T-helper 17 cell (primary cell): Measurements from ENCODE around the gene COX4I1. TPM values are rescaled to one million over a fixed set of nuclear protein-coding genes. Genes with fewer than 3 reads are reported as not detected.

Source experiments
- ATAC-seq: fragments of 150-1000 bp; cut with Tn5 transposase; 2 replicates; pipeline ENCODE4 v1.10.0; 2021; ENCODE audit warnings: mild to moderate bottlenecking, moderate library complexity
- DNase-seq, 3 donors: peaks; one replicate each; pipeline versions ENCODE4 v3.0.0 to v3.0.0-alpha.2; 2020 to 2021
- H3K9me3 ChIP-seq: one replicate; pipeline ENCODE4 v1.7.0; 2013; ENCODE audit warnings: low read length, mild to moderate bottlenecking; ENCODE audit not compliant: control insufficient read depth, poor library complexity, severe bottlenecking
- H3K27ac Mint-ChIP-seq: one replicate; pipeline ENCODE4 v1.8.0; 2022; ENCODE audit warnings: mild to moderate bottlenecking, moderate library complexity, mixed read lengths
- H3K27me3 Mint-ChIP-seq: one replicate; pipeline ENCODE4 v1.8.0; 2022; ENCODE audit warnings: mixed read lengths
- H3K36me3 Mint-ChIP-seq: one replicate; pipeline ENCODE4 v1.8.0; 2022; ENCODE audit warnings: low read depth, mixed read lengths
- H3K4me1 Mint-ChIP-seq: one replicate; pipeline ENCODE4 v1.8.0; 2022; ENCODE audit warnings: mild to moderate bottlenecking, mixed read lengths
- H3K4me3 Mint-ChIP-seq: one replicate; pipeline ENCODE4 v1.8.0; 2022; ENCODE audit warnings: mild to moderate bottlenecking, moderate library complexity, mixed read lengths
- total RNA-seq, 4 donors: library from RNA in 2 of 4; stranded (reverse) in 2 of 4; gene quantifications; one replicate each; pipeline ENCODE4 v1.2.3 and lab custom pipeline; 2022 to 2026

Gene COX4I1
- total RNA-seq, 2 donors from 2014 or later, result 526 to 533 TPM

DNA sequence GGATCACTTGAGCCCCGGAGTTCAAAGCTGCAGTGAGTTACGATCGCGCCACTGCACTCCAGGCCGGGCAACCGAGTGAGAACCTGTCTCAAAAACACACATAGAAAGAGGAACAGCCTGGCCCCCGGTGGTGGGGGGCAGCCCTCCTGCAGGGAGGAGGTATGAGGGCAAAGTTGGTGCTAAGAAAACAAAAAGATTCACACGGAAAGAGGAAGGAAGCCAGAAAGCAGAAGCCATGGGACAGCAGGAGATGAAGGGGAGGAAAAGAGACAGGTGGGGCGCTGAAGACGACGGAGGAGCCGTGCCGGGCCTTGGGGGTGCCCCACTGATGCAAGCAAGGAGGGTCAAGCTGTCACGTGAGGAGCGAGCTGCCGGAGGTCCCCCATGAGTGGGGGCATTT is 40.4 kb upstream of the COX4I1 start:
- no peaks in the 10 kb centered on the region for H3K9me3 ChIP-seq
- DNase-seq (no peak), ATAC-seq (peak; percentile 37)
- no peak overlapping the region for H3K27ac Mint-ChIP-seq
- H3K4me3 Mint-ChIP-seq, result no peak overlapping the region
- peaks cover 54% of the 10 kb centered on the region for H3K27me3 Mint-ChIP-seq
- H3K36me3 Mint-ChIP-seq, result peaks cover 2% of the 10 kb centered on the region
- peaks cover 9% of the 10 kb centered on the region for H3K4me1 Mint-ChIP-seq

DNA sequence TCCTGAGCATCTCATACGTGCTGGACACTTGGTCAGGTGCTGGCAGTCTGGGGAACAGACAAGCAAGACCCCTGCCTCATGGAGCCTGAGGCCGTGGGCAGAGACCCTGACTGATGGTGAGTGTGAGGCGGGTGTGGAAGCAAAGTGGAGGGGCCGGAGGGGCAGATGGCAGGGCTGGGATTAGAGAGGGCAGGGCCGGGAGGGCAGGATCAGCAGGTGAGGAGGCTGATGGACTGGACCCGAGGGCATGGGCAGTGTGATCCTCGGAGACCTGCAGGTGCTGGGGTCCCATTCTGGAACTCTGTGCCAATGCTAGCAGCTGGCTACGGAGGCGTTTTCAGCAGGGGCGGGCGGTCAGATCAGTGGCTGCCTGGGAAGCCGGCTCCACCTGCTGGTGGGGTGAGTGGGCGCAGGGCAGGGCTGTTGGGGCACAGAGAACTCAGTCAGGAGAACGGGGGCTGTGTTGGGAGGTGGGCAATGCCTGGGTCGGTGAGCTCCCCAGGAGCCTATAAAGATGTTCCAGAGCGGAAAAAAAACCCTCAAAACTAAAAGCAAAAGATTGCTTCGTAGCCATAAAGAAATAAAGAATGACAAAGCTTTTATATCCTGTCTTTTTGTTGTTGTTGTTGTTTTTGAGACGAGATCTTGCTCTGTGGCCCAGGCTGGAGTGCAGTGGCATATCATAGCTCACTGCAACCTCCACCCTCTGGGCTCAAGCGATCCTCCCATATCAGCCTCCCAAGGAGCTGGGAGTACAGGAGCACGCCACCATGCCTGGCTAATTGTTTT is 39.7 kb upstream of the COX4I1 start:
- Mint-ChIP-seq H3K4me3 (no peak overlapping the region), H3K27me3 (peaks cover 50% of the 10 kb centered on the region), H3K36me3 (peaks cover 2% of the 10 kb centered on the region), H3K27ac (no peak overlapping the region), H3K4me1 (peaks cover 9% of the 10 kb centered on the region)
- ATAC-seq, result peak; percentile 38
- H3K9me3 ChIP-seq, result no peaks in the 10 kb centered on the region
- DNase-seq, result no peak

DNA sequence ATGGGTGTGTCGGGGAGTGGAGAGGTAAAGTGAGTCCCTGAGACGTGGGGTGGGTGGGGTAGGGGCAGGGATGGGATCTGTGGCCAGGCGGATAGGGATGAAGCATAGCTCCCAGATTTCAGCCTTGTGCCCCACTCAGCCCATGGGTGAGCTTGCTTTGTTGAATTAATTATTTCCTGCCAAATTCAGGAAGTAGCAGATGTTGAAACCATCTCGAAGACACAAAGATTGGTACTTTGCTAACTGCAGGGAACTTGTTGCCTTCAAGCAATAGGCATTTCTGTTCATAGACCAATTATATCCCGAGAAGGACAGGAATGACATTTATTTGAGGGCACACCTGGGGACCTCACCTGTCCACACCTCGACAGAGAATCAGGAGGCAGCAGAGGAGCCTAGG is 37.6 kb upstream of the COX4I1 start:
- ATAC-seq (no peak), DNase-seq (no peak)
- Mint-ChIP-seq H3K4me3 (no peak overlapping the region), H3K4me1 (peaks cover 9% of the 10 kb centered on the region), H3K36me3 (peaks cover 2% of the 10 kb centered on the region), H3K27ac (no peak overlapping the region), H3K27me3 (peaks cover 42% of the 10 kb centered on the region)
- no peaks in the 10 kb centered on the region for H3K9me3 ChIP-seq

DNA sequence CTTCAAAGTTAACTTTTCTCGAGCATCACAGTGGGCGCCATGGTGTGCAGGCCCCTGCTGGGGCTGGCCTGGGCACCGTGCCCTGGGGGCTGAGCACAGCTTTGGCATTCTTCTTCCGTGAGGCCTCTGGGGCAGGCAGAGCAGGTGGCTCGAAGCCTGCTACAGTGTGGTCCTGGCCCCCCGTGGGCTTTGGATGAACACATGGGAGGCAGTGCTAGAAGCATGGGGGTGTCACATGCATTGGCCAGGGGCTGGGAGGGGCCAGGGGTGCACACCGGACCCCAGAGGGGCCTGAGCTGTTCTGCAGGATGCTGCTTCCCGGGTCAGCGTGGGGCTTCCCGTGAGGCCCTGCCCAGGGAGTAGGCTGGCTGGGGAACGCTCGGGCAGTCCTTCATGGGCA is 36.5 kb upstream of the COX4I1 start:
- no peak for DNase-seq
- Mint-ChIP-seq H3K4me1 (peaks cover 9% of the 10 kb centered on the region), H3K27me3 (peaks cover 37% of the 10 kb centered on the region), H3K4me3 (no peak overlapping the region), H3K27ac (no peak overlapping the region), H3K36me3 (peaks cover 2% of the 10 kb centered on the region)
- H3K9me3 ChIP-seq, result no peaks in the 10 kb centered on the region
- no peak for ATAC-seq

DNA sequence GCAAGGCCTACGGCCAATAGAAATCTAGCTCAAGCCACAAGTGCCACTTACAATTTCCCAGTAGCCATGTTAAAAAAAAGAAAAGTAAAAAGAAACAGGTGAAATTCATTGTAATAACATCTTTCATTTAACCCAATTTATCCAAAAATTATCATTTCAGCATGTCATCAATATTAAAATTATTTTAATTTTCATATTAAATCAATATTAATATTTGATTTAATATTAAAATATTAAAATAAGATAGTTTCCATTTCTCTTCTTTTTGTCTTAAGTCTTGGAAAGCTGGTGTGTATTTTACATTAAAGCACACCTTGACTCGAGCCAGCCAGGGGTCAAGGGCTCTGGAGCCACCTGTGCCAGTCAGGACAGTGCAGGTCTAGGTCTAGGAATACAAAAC is 35.9 kb upstream of the COX4I1 start:
- Mint-ChIP-seq H3K36me3 (peaks cover 2% of the 10 kb centered on the region), H3K27me3 (peaks cover 36% of the 10 kb centered on the region), H3K27ac (no peak overlapping the region), H3K4me3 (no peak overlapping the region), H3K4me1 (peaks cover 9% of the 10 kb centered on the region)
- H3K9me3 ChIP-seq, result no peaks in the 10 kb centered on the region
- DNase-seq, result no peak
- ATAC-seq, result no peak

DNA sequence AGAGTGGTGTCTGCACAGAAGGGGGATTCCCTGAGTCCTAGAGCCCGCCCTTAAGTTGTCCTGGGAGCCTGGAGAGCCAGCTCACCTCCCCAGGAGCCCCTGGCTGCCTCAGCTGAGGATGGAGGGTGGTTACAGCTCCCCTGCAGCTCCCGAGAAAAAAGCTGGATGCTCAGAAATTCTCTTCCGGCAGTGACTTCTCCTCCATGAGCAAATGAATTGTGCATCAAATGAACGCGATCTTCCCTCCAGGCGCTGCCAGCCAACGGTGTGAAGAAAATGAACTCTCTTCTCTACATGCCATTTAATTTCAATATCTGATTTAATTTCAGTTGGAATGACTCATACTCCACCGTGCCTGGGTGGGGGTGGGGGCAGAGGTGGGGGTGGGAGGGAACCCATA is 34.3 kb upstream of the COX4I1 start:
- Mint-ChIP-seq H3K4me3 (no peak overlapping the region), H3K27ac (no peak overlapping the region), H3K4me1 (peaks cover 2% of the 10 kb centered on the region), H3K27me3 (peaks cover 20% of the 10 kb centered on the region), H3K36me3 (no peaks in the 10 kb centered on the region)
- DNase-seq (no peak), ATAC-seq (no peak)
- H3K9me3 ChIP-seq, result no peaks in the 10 kb centered on the region

DNA sequence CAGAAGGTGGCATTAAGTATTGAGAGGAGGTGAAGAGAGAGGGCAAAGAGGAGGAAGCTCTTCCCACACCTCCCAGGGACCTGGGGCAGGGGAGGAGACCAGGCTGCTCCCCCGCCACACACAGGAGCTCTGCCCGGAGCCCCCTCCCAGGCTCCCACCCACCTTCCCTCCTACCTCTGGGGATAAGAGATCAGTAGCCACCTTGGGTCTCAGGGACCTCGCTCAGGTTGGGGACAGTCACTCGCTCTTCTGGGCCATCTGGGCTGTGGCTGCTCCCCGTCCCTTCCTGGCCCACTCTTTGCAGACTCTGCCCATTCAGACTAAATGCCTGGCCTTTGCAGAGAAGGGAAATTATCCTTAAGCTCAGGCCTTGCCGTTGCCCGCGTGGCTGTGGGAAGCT is 33.7 kb upstream of the COX4I1 start:
- ATAC-seq (no peak), DNase-seq (no peak)
- no peaks in the 10 kb centered on the region for H3K9me3 ChIP-seq
- H3K4me1 Mint-ChIP-seq, result peaks cover 2% of the 10 kb centered on the region
- no peaks in the 10 kb centered on the region for H3K36me3 Mint-ChIP-seq
- H3K4me3 Mint-ChIP-seq, result no peak overlapping the region
- H3K27me3 Mint-ChIP-seq, result peaks cover 15% of the 10 kb centered on the region
- no peak overlapping the region for H3K27ac Mint-ChIP-seq

DNA sequence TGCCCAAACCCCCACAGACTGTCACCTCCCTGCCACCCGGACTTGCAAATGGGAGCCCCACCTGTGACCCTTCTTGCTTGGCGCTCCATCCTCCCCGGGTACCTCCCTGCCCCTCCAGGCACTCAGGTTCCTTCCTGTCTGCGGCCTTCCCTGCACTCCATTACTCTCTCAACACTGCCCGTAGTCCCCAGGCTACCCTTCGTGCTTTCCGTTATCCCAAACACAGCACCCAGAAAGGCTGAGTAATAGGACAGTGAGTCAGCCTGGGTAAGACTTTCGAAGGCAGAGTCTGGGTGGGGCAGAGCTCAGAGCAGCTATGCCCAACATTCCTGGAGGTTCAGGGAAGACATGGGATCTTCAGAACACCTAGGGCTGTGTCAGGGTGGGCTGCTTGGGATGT is 32.0 kb upstream of the COX4I1 start:
- no peak for ATAC-seq
- no peak overlapping the region for H3K4me3 Mint-ChIP-seq
- no peak overlapping the region for H3K27ac Mint-ChIP-seq
- no peaks in the 10 kb centered on the region for H3K4me1 Mint-ChIP-seq
- peaks cover 9% of the 10 kb centered on the region for H3K27me3 Mint-ChIP-seq
- no peaks in the 10 kb centered on the region for H3K36me3 Mint-ChIP-seq
- no peaks in the 10 kb centered on the region for H3K9me3 ChIP-seq
- no peak for DNase-seq

DNA sequence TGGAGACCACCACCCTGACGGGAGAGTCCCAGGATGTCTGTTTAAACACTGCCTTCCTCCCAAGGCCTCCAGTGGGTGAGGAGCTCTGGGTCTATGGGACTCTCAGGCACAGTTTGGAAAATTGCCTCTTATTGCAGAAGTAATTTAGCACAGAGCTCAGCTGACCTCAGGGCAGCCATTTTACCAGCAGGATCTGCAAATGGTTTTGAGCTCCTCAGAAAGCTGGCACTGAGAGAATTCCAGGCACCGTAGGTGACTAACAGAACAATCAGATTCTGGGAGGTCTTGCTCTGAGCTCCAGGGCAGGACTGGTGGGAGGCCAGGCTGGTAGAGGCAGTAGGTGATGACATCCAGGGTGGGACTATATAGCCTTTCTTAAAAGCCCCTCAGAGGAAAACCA is 31.3 kb upstream of the COX4I1 start:
- Mint-ChIP-seq H3K36me3 (no peaks in the 10 kb centered on the region), H3K27me3 (peaks cover 4% of the 10 kb centered on the region), H3K4me1 (no peaks in the 10 kb centered on the region), H3K4me3 (no peak overlapping the region), H3K27ac (no peak overlapping the region)
- ATAC-seq (no peak), DNase-seq (no peak)
- no peaks in the 10 kb centered on the region for H3K9me3 ChIP-seq

DNA sequence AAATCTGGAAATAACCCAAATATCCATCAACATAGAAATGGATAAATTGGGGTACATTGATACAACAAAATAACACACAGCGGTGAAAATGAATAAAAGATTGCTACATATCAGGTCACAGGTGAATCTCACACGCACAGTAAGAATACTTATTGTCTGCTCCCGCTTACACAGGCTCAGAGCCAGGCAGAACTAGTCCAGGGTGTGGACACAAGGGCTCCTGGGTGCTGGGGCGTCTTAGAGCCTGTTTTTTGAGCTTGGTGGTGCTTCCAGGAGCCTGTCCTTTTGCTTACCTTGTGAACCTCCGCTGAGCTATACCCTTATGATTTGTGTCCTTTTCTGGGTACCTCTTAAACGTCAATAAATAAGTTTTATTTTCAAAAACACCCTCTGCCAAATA is 28.8 kb upstream of the COX4I1 start:
- Mint-ChIP-seq H3K27me3 (no peaks in the 10 kb centered on the region), H3K4me1 (no peaks in the 10 kb centered on the region), H3K4me3 (no peak overlapping the region), H3K27ac (no peak overlapping the region), H3K36me3 (no peaks in the 10 kb centered on the region)
- ATAC-seq (no peak), DNase-seq (no peak)
- no peaks in the 10 kb centered on the region for H3K9me3 ChIP-seq

DNA sequence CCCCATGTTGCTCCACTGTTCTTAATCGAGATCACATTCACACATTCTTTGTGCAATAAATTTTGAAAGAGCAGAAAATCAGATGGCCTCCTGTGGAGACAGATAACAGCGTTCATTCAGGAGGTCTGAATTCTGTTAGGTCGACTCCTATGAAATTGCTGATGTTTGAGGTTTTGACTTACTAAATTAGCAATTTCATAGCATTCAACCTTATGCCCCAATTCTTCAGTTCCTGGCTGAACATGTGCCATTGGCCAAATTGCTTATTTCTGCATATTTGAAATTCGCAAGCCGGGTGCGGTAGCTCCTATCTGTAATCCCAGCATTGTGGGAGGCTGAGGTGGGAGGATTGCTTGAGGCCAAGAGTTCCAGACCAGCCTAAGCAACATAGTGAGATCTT is 26.5 kb upstream of the COX4I1 start:
- Mint-ChIP-seq H3K4me3 (no peak overlapping the region), H3K4me1 (no peaks in the 10 kb centered on the region), H3K27ac (no peak overlapping the region), H3K36me3 (no peaks in the 10 kb centered on the region), H3K27me3 (no peaks in the 10 kb centered on the region)
- H3K9me3 ChIP-seq, result no peaks in the 10 kb centered on the region
- ATAC-seq (no peak), DNase-seq (no peak)

DNA sequence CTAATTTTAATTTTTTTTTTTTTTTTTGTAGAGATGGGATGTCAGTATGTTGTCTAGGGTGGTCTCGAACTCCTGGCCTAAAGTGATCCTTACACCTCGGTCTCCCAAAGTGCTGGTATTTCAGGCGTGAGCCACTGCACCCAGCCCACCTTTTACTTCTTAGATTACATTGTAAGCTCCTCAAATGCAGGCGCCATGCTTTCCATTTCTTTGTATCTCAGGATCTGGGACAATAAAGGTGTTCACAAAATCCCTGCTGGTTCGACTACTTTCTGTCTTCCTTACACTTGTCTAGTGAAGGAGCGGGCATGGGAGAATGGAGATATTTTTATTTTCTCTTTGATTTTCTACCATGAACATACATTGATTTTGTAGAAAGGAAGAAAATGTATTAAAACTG is 25.4 kb upstream of the COX4I1 start:
- no peak overlapping the region for H3K27ac Mint-ChIP-seq
- no peaks in the 10 kb centered on the region for H3K36me3 Mint-ChIP-seq
- H3K9me3 ChIP-seq, result no peaks in the 10 kb centered on the region
- ATAC-seq (no peak), DNase-seq (no peak)
- H3K4me3 Mint-ChIP-seq, result no peak overlapping the region
- no peaks in the 10 kb centered on the region for H3K4me1 Mint-ChIP-seq
- H3K27me3 Mint-ChIP-seq, result no peaks in the 10 kb centered on the region

DNA sequence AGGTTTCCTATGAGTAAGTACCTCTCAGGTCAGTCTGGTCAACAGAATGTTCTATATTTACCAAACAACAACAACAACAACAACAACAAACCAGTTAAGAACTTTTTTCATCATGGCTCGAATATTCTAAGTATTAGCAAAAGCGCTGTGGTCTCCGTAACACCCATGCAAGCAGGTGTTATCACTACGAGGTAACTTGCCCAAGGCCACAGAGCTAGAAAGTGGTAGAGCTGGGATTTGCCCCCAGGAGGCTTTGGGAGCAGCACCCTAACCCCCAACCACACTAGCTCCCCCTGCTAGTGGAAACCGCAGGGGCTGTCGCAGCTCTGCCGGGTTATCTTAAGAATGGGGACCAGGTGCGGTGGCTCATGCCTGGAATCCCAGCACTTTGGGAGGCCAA is 24.7 kb upstream of the COX4I1 start:
- no peak for DNase-seq
- H3K27me3 Mint-ChIP-seq, result no peaks in the 10 kb centered on the region
- no peak for ATAC-seq
- peaks cover 3% of the 10 kb centered on the region for H3K4me1 Mint-ChIP-seq
- no peaks in the 10 kb centered on the region for H3K9me3 ChIP-seq
- H3K4me3 Mint-ChIP-seq, result no peak overlapping the region
- no peak overlapping the region for H3K27ac Mint-ChIP-seq
- peaks cover 3% of the 10 kb centered on the region for H3K36me3 Mint-ChIP-seq

DNA sequence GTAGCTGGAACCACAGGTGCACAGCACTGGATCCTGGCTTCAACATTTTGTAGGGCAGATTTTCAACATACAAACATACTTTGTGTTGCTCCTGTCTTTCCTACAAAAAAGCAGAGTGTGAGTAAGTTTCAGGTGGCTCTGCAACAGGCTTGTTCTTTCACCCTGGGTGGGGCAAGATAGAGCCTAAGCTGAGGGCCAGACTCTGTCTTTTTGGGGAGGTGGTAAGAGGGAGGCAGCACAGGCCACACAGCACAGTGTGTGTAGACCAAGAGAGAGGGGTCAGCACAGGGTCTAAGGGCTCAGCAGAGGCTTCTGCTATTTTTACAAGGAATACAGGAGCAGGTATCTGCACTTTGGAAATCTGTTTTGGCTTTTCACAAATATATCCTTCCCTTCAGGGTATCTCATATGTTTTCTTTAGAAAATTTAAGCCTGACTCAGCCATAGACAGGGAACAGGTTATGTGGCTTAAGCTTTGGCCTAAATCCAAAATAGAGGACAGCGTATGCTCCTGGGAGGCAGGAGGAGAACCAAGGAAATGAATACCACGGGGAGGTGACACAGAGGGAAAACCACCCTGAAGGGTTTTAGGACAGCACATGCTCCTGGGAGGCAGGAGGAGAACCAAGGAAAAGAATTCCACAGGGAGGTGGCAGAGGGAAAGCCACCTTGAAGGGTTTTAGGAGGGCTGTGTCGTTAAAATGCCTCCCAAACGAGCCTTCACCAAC is 21.7 kb upstream of the COX4I1 start:
- peaks cover 11% of the 10 kb centered on the region for H3K4me1 Mint-ChIP-seq
- H3K9me3 ChIP-seq, result no peaks in the 10 kb centered on the region
- no peak for ATAC-seq
- no peaks in the 10 kb centered on the region for H3K27me3 Mint-ChIP-seq
- peaks cover 8% of the 10 kb centered on the region for H3K36me3 Mint-ChIP-seq
- H3K27ac Mint-ChIP-seq, result peak overlapping the region; percentile 68
- H3K4me3 Mint-ChIP-seq, result no peak overlapping the region
- no peak for DNase-seq
